ENCODE results near the gene COL1A1. TPM values are rescaled to one million over a fixed set of nuclear protein-coding genes. Genes with fewer than 3 reads are reported as not detected.

COL1A1 gene
- total RNA-seq, 1 donor from 2014 or later: 14.8 TPM

GRCh38 chr17:50198026-50198669 is 3.3 kb downstream of the COL1A1 start:
- DNase-seq (ENCODE audit: low read depth, low spot score): peak; percentile 56
- no peak overlapping the region for H3K27ac Mint-ChIP-seq (ENCODE audit: unreplicated experiment)
- peak; percentile 66 for TF ChIP-seq CTCF (conservative IDR thresholded peaks at IDR 0.05)
- no peaks in the 10 kb centered on the region for H3K36me3 Mint-ChIP-seq (ENCODE audit: low read depth)
- H3K9me3 Mint-ChIP-seq: no peaks in the 10 kb centered on the region
- peak overlapping the region; percentile 25 for H3K4me3 Mint-ChIP-seq
- H3K4me1 Mint-ChIP-seq: peaks cover 23% of the 10 kb centered on the region
- peaks cover 48% of the 10 kb centered on the region for H3K27me3 Mint-ChIP-seq (ENCODE audit: low read depth)

GRCh38 chr17:50196826-50197225 is 4.6 kb downstream of the COL1A1 start:
- Mint-ChIP-seq H3K27ac (ENCODE audit: unreplicated experiment) (no peak overlapping the region), H3K4me1 (peaks cover 23% of the 10 kb centered on the region), H3K9me3 (no peaks in the 10 kb centered on the region), H3K4me3 (no peak overlapping the region), H3K27me3 (ENCODE audit: low read depth) (peaks cover 35% of the 10 kb centered on the region), H3K36me3 (ENCODE audit: low read depth) (no peaks in the 10 kb centered on the region)
- DNase-seq (ENCODE audit: low read depth, low spot score): no peak
- TF ChIP-seq CTCF (conservative IDR thresholded peaks at IDR 0.05): no peak

DNA sequence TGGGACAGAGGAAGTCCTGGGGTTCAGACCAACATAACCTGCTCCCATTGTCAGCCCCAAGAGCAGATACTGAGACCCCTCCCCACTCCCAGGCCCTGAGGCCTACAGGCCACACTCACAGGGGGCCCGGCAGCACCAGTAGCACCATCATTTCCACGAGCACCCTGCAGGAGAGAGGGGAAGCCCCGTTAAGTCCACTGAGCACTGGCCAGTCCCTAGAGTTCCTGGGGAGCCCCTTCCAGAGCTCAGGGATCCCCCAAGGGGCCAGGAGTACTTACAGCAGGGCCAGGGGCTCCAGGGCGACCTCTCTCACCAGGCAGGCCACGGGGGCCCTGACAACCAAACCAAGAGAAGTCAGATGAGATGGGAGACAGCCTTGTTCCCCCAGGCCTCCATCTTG is 5.4 kb downstream of the COL1A1 start:
- TF ChIP-seq CTCF (conservative IDR thresholded peaks at IDR 0.05): no peak
- Mint-ChIP-seq H3K27ac (ENCODE audit: unreplicated experiment) (no peak overlapping the region), H3K4me3 (no peak overlapping the region), H3K36me3 (ENCODE audit: low read depth) (no peaks in the 10 kb centered on the region), H3K9me3 (no peaks in the 10 kb centered on the region), H3K27me3 (ENCODE audit: low read depth) (peaks cover 28% of the 10 kb centered on the region), H3K4me1 (peaks cover 19% of the 10 kb centered on the region)
- DNase-seq (ENCODE audit: low read depth, low spot score): no peak

DNA sequence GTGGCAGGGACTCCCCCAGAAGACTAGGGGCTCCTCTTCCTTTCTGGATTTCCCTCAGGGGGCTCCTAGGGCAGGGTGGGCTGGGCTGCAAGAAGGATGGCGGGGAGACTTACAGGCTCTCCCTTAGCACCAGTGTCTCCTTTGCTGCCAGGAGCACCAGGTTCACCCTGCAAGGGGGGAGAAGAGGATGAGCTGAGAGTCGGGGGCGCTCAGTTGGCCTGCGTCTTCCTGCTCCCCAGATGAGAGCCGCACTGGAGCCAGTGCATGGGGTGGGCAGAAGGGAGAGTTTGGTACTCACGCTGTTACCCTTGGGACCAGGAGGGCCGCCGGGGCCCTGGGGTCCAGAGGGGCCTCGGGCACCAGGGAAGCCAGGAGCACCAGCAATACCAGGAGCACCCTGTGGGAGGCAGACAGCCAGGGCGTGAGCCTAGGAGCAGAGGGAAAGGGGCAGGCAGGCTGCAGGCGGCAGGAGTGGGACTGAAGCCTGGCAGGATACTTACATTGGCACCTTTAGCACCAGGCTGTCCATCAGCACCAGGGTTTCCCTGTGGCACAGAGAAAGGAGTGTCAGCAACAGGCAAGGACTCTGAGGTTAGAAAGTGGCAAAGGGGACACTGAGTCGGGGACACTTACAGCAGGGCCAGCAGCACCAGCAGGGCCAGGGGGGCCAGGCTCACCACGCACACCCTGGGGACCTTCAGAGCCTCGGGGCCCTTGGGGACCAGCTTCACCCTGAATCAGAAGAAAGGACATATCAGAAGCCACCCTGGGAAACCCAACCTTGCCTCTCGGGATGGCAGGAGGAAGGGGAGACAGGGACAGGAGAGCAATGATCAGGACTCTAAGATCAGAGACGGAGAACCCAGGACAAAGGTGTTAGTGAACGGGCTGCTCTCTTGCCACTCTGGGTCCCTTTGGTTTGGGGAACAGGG is 6.2 kb downstream of the COL1A1 start:
- no peaks in the 10 kb centered on the region for H3K36me3 Mint-ChIP-seq (ENCODE audit: low read depth)
- peaks cover 14% of the 10 kb centered on the region for H3K4me1 Mint-ChIP-seq
- H3K4me3 Mint-ChIP-seq: no peak overlapping the region
- H3K27me3 Mint-ChIP-seq (ENCODE audit: low read depth): peaks cover 20% of the 10 kb centered on the region
- peak overlapping the region; percentile 57 for H3K27ac Mint-ChIP-seq (ENCODE audit: unreplicated experiment)
- no peak for TF ChIP-seq CTCF (conservative IDR thresholded peaks at IDR 0.05)
- H3K9me3 Mint-ChIP-seq: no peaks in the 10 kb centered on the region
- no peak for DNase-seq (ENCODE audit: low read depth, low spot score)

DNA sequence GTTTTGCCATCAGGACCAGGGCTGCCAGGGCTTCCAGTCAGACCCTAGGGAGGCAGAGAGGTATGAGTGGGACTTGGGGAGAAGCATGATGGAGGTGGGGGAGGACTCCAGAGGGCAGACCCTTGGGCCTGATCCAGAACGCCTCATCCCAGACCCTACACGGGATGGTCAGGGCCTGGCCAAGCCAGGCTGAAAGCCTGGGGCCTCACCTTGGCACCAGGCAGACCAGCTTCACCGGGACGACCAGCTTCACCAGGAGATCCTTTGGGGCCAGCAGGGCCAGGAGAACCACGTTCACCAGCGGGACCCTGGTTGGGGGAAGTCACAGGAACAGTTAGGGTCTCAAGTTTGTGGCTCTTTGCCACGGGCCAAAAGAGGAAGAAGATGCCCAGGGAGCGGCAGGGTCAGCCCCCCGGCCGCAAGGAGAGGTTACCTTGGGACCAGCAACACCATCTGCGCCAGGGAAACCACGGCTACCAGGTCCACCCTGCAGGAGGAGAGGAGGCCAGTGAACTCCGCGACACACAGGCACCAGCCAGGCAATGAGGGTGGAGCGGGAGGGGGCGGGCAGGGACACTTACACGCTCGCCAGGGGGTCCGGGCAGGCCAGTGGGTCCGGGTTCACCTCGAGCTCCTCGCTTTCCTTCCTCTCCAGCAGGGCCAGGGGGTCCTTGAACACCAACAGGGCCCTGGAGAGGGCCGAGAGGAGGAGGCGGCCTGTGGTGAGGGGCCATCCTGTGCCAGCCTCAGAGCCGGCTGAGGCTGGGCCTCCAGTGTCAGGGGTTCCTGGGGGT is 7.1 kb downstream of the COL1A1 start:
- H3K27ac Mint-ChIP-seq (ENCODE audit: unreplicated experiment): no peak overlapping the region
- H3K4me1 Mint-ChIP-seq: peaks cover 10% of the 10 kb centered on the region

More for the DNA sequence above, 7.1 kb downstream of the COL1A1 start:
- DNase-seq (ENCODE audit: low read depth, low spot score): no peak
- TF ChIP-seq CTCF (conservative IDR thresholded peaks at IDR 0.05): no peak
- no peaks in the 10 kb centered on the region for H3K9me3 Mint-ChIP-seq
- no peaks in the 10 kb centered on the region for H3K36me3 Mint-ChIP-seq (ENCODE audit: low read depth)
- peaks cover 15% of the 10 kb centered on the region for H3K27me3 Mint-ChIP-seq (ENCODE audit: low read depth)
- no peak overlapping the region for H3K4me3 Mint-ChIP-seq
